Activated naive CD4-positive, alpha-beta T cell treated with anti-CD3 and anti-CD28 coated beads, Interleukin-2, amount 50 U/mL, for 24 hours (primary cell): ENCODE measurements around the gene NIFK.
"Not testable (repeated sequence)": the region's sequence is repeated elsewhere in the genome, so short reads cannot be mapped to it uniquely, and the experiment has no call there.

Experiments used
- H3K27ac Mint-ChIP-seq: one replicate; pipeline ENCODE4 v1.8.0; 2021; ENCODE audit warnings: mild to moderate bottlenecking, mixed read lengths
- H3K27me3 Mint-ChIP-seq: one replicate; pipeline ENCODE4 v1.8.0; 2021; ENCODE audit warnings: mixed read lengths
- H3K36me3 Mint-ChIP-seq: one replicate; pipeline ENCODE4 v1.8.0; 2021; ENCODE audit warnings: mixed read lengths
- H3K4me1 Mint-ChIP-seq: one replicate; pipeline ENCODE4 v1.8.0; 2021; ENCODE audit warnings: mixed read lengths
- H3K4me3 Mint-ChIP-seq: one replicate; pipeline ENCODE4 v1.8.0; 2021; ENCODE audit warnings: mild to moderate bottlenecking, mixed read lengths
- H3K9me3 Mint-ChIP-seq: one replicate; pipeline ENCODE4 v1.8.0; 2021; ENCODE audit warnings: mixed read lengths

The NIFK gene

GRCh38 chr2:121709776-121710469 is 26.8 kb downstream of the NIFK start:
- Mint-ChIP-seq H3K9me3 (no peaks in the 10 kb centered on the region), H3K27me3 (no peaks in the 10 kb centered on the region), H3K27ac (no peak overlapping the region), H3K4me1 (no peaks in the 10 kb centered on the region), H3K4me3 (no peak overlapping the region), H3K36me3 (no peaks in the 10 kb centered on the region)

- no peaks in the 10 kb centered on the region for H3K27me3 Mint-ChIP-seq
- H3K4me1 Mint-ChIP-seq, result no peaks in the 10 kb centered on the region
- H3K4me3 Mint-ChIP-seq, result no peak overlapping the region
- no peak overlapping the region for H3K27ac Mint-ChIP-seq
- H3K36me3 Mint-ChIP-seq, result no peaks in the 10 kb centered on the region
- H3K9me3 Mint-ChIP-seq, result no peaks in the 10 kb centered on the region
Measured at GRCh38 chr2:121707920-121708361, 28.7 kb downstream of the NIFK start.

GRCh38 chr2:121707344-121707919 is 29.2 kb downstream of the NIFK start:
- no peaks in the 10 kb centered on the region for H3K36me3 Mint-ChIP-seq
- H3K27ac Mint-ChIP-seq, result no peak overlapping the region
- H3K9me3 Mint-ChIP-seq, result no peaks in the 10 kb centered on the region
- H3K4me1 Mint-ChIP-seq, result no peaks in the 10 kb centered on the region
- no peaks in the 10 kb centered on the region for H3K27me3 Mint-ChIP-seq
- H3K4me3 Mint-ChIP-seq, result no peak overlapping the region

- no peak overlapping the region for H3K4me3 Mint-ChIP-seq
- no peaks in the 10 kb centered on the region for H3K36me3 Mint-ChIP-seq
- peaks cover 1% of the 10 kb centered on the region for H3K4me1 Mint-ChIP-seq
- H3K27ac Mint-ChIP-seq, result no peak overlapping the region
- H3K27me3 Mint-ChIP-seq, result no peaks in the 10 kb centered on the region
- H3K9me3 Mint-ChIP-seq, result no peaks in the 10 kb centered on the region
Measured at GRCh38 chr2:121705958-121706357, 30.7 kb downstream of the NIFK start.

- no peaks in the 10 kb centered on the region for H3K36me3 Mint-ChIP-seq
- H3K4me3 Mint-ChIP-seq, result no peak overlapping the region
- H3K27me3 Mint-ChIP-seq, result no peaks in the 10 kb centered on the region
- H3K4me1 Mint-ChIP-seq, result peaks cover 7% of the 10 kb centered on the region
- no peaks in the 10 kb centered on the region for H3K9me3 Mint-ChIP-seq
- H3K27ac Mint-ChIP-seq, result no peak overlapping the region
Measured at GRCh38 chr2:121705390-121705789, 31.3 kb downstream of the NIFK start.

- not testable (repeated sequence) for H3K27me3 Mint-ChIP-seq, H3K9me3 Mint-ChIP-seq, H3K4me3 Mint-ChIP-seq, H3K36me3 Mint-ChIP-seq, H3K27ac Mint-ChIP-seq
- H3K4me1 Mint-ChIP-seq, result peaks cover 34% of the 10 kb centered on the region
Measured at GRCh38 chr2:121701761-121702160, 34.9 kb downstream of the NIFK start.

GRCh38 chr2:121699421-121700333 is 37.0 kb downstream of the NIFK start:
- Mint-ChIP-seq H3K27me3 (no peaks in the 10 kb centered on the region), H3K4me3 (peak overlapping the region; percentile 86), H3K27ac (peak overlapping the region; percentile 91), H3K4me1 (peaks cover 34% of the 10 kb centered on the region), H3K36me3 (no peaks in the 10 kb centered on the region), H3K9me3 (no peaks in the 10 kb centered on the region)

- H3K36me3 Mint-ChIP-seq, result no peaks in the 10 kb centered on the region
- peak overlapping the region; percentile 52 for H3K27ac Mint-ChIP-seq
- no peaks in the 10 kb centered on the region for H3K27me3 Mint-ChIP-seq
- H3K9me3 Mint-ChIP-seq, result no peaks in the 10 kb centered on the region
- H3K4me1 Mint-ChIP-seq, result peaks cover 34% of the 10 kb centered on the region
- H3K4me3 Mint-ChIP-seq, result no peak overlapping the region
Measured at GRCh38 chr2:121698318-121698930, 38.3 kb downstream of the NIFK start.

- Mint-ChIP-seq H3K27ac (peak overlapping the region; percentile 76), H3K4me1 (peaks cover 34% of the 10 kb centered on the region), H3K36me3 (no peaks in the 10 kb centered on the region), H3K27me3 (no peaks in the 10 kb centered on the region), H3K9me3 (no peaks in the 10 kb centered on the region), H3K4me3 (no peak overlapping the region)
Measured at GRCh38 chr2:121697108-121697631, 39.5 kb downstream of the NIFK start.

GRCh38 chr2:121696410-121696930 is 40.2 kb downstream of the NIFK start:
- no peaks in the 10 kb centered on the region for H3K36me3 Mint-ChIP-seq
- H3K27me3 Mint-ChIP-seq, result no peaks in the 10 kb centered on the region
- H3K9me3 Mint-ChIP-seq, result no peaks in the 10 kb centered on the region
- no peak overlapping the region for H3K27ac Mint-ChIP-seq
- peaks cover 34% of the 10 kb centered on the region for H3K4me1 Mint-ChIP-seq
- no peak overlapping the region for H3K4me3 Mint-ChIP-seq

- Mint-ChIP-seq H3K4me3 (no peak overlapping the region), H3K36me3 (no peaks in the 10 kb centered on the region), H3K27ac (no peak overlapping the region), H3K9me3 (no peaks in the 10 kb centered on the region), H3K4me1 (peaks cover 24% of the 10 kb centered on the region), H3K27me3 (no peaks in the 10 kb centered on the region)
Measured at GRCh38 chr2:121695171-121695451, 41.6 kb downstream of the NIFK start.

GRCh38 chr2:121694398-121695170 is 42.1 kb downstream of the NIFK start:
- Mint-ChIP-seq H3K9me3 (no peaks in the 10 kb centered on the region), H3K36me3 (no peaks in the 10 kb centered on the region), H3K27me3 (no peaks in the 10 kb centered on the region), H3K4me3 (no peak overlapping the region), H3K27ac (no peak overlapping the region), H3K4me1 (peaks cover 19% of the 10 kb centered on the region)

- not testable (repeated sequence) for H3K4me1 Mint-ChIP-seq, H3K27ac Mint-ChIP-seq, H3K9me3 Mint-ChIP-seq, H3K27me3 Mint-ChIP-seq, H3K36me3 Mint-ChIP-seq, H3K4me3 Mint-ChIP-seq
Measured at GRCh38 chr2:121690572-121690971, 46.1 kb downstream of the NIFK start.

GRCh38 chr2:121690095-121690494 is 46.6 kb downstream of the NIFK start:
- Mint-ChIP-seq H3K36me3 (no peaks in the 10 kb centered on the region), H3K27ac (no peak overlapping the region), H3K9me3 (no peaks in the 10 kb centered on the region), H3K4me1 (no peaks in the 10 kb centered on the region), H3K4me3 (no peak overlapping the region), H3K27me3 (no peaks in the 10 kb centered on the region)

GRCh38 chr2:121689356-121689755 is 47.3 kb downstream of the NIFK start:
- Mint-ChIP-seq H3K4me3 (no peak overlapping the region), H3K36me3 (no peaks in the 10 kb centered on the region), H3K4me1 (no peaks in the 10 kb centered on the region), H3K27ac (no peak overlapping the region), H3K9me3 (no peaks in the 10 kb centered on the region), H3K27me3 (no peaks in the 10 kb centered on the region)
